GM10847 (cell line): Measurements from ENCODE around the gene CNOT3.

Experiments
- POLR2A ChIP-seq: IDR thresholded peaks from 2 replicates; pipeline ENCODE4 v1.6.1; 2011; ENCODE audit not compliant: insufficient read length; ENCODE audit errors: extremely low read depth

CNOT3 gene

GRCh38 chr19:54173951-54174834, 36.6 kb downstream of the CNOT3 start:
- no peak for TF ChIP-seq POLR2A

- TF ChIP-seq POLR2A = no peak
Measured at GRCh38 chr19:54178581-54179261, 41.2 kb downstream of the CNOT3 start.

GRCh38 chr19:54179262-54179852, 41.8 kb downstream of the CNOT3 start:
- TF ChIP-seq POLR2A = no peak

GRCh38 chr19:54179921-54180461, 42.4 kb downstream of the CNOT3 start:
- no peak for TF ChIP-seq POLR2A

GRCh38 chr19:54180691-54181091, 43.1 kb downstream of the CNOT3 start:
- TF ChIP-seq POLR2A = no peak

GRCh38 chr19:54183431-54183830, 45.9 kb downstream of the CNOT3 start:
- no peak for TF ChIP-seq POLR2A

- TF ChIP-seq POLR2A = no peak
Measured at GRCh38 chr19:54186351-54186750, 48.8 kb downstream of the CNOT3 start.

GRCh38 chr19:54186934-54187381, 49.4 kb downstream of the CNOT3 start:
- TF ChIP-seq POLR2A = no peak

GRCh38 chr19:54188215-54188871, 50.8 kb downstream of the CNOT3 start:
- no peak for TF ChIP-seq POLR2A

- peak; percentile 45 for TF ChIP-seq POLR2A
Measured at GRCh38 chr19:54189145-54189734, 51.7 kb downstream of the CNOT3 start, which contains the start of gene MBOAT7. Gene MBOAT7 (minus strand): TSS chr19:54189580. CDS start chr19:54188508, 1,072 bp downstream.

GRCh38 chr19:54189735-54190502, 52.4 kb downstream of the CNOT3 start:
- TF ChIP-seq POLR2A = peak; percentile 59

- no peak for TF ChIP-seq POLR2A
Measured at GRCh38 chr19:54190503-54191010, 53.0 kb downstream of the CNOT3 start.

GRCh38 chr19:54191011-54191810, 53.6 kb downstream of the CNOT3 start, which contains the start of gene TSEN34:
Gene TSEN34 (plus strand): TSS chr19:54191308. CDS start chr19:54191365, 57 bp downstream.
- peak; percentile 28 for TF ChIP-seq POLR2A
